GM12875 (cell line): Measurements from ENCODE around the gene SQSTM1.
"Not testable (repeated sequence)": the region's sequence is repeated elsewhere in the genome, so short reads cannot be mapped to it uniquely, and the experiment has no call there.

Source experiments
- H3K4me3 ChIP-seq: one replicate; pipeline ENCODE4 v1.5.1; 2011; ENCODE audit warnings: low read depth, low read length, control low read depth
- TF ChIP-seq, protein P1 (sequence below): IDR thresholded peaks from 2 replicates; pipeline ENCODE4 v1.5.1; 2011; ENCODE audit warnings: low read depth, mild to moderate bottlenecking, control low read depth, inconsistent platforms, low read length, moderate library complexity, borderline replicate concordance; ENCODE audit not compliant: insufficient read depth

The SQSTM1 gene

DNA sequence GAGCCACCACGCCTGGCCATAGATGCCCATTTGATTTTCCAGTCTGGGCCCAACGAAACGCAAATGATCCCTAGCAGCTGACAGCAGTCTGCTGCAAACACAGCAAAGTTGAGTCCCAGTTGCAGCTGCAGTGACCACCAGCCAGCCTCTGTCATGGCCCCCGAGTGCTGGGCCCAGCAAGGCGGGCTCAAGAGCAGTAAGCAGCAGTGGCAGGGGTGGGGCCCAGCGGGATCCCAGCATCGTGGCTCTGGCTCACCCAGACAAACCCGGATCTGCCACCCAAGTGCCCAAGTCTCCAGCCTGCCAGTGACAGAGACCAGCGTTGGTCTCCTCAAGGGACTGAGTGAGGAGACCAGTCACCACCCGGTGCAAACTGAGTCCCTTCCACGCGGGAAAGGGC lies 33.8 kb upstream of the SQSTM1 start:
- TF ChIP-seq, protein P1, sequence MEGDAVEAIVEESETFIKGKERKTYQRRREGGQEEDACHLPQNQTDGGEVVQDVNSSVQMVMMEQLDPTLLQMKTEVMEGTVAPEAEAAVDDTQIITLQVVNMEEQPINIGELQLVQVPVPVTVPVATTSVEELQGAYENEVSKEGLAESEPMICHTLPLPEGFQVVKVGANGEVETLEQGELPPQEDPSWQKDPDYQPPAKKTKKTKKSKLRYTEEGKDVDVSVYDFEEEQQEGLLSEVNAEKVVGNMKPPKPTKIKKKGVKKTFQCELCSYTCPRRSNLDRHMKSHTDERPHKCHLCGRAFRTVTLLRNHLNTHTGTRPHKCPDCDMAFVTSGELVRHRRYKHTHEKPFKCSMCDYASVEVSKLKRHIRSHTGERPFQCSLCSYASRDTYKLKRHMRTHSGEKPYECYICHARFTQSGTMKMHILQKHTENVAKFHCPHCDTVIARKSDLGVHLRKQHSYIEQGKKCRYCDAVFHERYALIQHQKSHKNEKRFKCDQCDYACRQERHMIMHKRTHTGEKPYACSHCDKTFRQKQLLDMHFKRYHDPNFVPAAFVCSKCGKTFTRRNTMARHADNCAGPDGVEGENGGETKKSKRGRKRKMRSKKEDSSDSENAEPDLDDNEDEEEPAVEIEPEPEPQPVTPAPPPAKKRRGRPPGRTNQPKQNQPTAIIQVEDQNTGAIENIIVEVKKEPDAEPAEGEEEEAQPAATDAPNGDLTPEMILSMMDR, result no peak
- H3K4me3 ChIP-seq, result no peak overlapping the region

DNA sequence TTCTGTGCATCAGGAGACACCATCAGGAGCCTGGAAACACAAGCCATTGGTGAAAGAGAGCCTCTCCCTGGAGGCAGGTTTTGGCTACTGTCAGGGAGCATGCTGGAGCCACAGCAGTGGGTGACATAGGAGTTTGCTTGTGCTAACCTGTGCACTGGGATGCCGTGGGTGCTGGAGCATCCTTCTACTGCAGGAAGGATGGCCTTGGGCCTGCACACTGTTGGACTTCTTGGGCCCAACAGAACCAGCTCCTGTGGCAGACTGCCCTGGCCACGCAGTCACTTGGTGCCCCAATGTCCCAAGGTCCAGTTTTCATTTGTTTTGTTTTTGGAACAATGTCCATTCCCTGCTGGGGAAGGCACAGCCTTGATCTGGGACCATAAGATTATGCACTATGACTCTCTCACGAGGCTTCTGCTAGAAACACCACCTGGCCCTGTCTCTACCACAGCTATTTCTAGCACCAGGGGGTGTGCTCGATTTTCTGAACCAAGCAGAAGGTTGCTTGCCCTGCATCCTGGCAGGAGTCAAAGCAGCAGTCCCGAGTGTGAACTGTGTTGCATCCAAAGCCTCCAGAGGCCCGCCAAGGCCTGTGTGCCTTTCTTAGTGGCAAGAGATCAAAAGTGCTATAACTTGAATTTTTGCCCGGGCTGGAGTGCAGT lies 32.4 kb upstream of the SQSTM1 start:
- TF ChIP-seq, protein P1, result no peak
- H3K4me3 ChIP-seq, result no peak overlapping the region

DNA sequence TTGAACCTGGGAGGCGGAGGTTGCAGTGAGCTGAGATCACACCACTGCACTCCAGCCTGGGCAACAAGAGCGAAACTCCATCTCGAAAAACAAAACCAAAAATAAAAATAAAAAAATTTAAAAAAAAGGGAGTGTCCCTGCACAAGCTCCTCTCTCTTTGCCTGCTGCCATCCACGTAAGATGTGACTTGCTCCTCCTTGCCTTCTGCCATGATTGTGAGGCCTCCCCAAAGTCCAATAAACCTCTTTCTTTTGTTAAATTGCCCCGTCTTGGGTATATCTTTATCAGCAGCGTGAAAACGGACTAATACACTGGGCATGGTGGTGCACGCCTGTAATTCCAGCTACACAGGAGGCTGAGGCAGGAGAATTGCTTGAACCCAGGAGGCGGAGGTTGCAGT lies 31.4 kb upstream of the SQSTM1 start:
- not testable (repeated sequence) for H3K4me3 ChIP-seq

DNA sequence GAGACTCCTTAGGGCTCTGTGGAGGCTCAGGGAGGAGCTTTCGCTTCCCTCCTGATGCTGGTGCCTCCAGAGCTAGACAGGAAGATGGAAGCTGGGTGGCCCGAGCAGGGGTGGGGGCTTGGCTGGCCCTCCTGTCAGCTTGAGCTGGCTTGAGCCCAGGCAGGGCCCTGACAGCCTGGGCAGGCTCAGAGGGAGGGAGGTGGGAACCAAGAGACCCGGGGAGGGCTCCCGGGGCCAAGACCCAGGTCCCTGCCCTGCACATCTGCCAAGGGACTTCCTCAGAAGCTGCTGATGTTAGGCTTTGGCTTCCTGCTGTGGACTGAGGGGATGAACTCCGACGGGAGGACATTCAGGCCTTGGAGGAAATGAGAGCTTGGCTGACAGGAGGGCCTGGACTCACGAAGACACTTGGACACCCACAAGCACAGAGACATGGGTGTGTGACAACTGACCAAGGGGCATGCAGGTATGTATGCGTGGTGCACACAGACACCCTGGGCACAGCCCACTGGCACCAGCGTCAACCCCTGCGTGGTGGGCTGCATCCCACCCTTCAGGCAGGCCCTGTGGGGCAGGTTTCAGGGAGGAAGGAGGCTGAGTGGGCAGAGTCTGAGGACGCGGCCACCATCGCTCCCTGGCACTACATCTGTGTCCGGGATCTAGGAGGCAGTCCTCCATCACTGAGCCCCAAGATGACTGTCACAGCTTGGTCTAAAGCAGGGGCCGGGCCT lies 28.7 kb upstream of the SQSTM1 start:
- TF ChIP-seq, protein P1, result no peak
- no peak overlapping the region for H3K4me3 ChIP-seq

DNA sequence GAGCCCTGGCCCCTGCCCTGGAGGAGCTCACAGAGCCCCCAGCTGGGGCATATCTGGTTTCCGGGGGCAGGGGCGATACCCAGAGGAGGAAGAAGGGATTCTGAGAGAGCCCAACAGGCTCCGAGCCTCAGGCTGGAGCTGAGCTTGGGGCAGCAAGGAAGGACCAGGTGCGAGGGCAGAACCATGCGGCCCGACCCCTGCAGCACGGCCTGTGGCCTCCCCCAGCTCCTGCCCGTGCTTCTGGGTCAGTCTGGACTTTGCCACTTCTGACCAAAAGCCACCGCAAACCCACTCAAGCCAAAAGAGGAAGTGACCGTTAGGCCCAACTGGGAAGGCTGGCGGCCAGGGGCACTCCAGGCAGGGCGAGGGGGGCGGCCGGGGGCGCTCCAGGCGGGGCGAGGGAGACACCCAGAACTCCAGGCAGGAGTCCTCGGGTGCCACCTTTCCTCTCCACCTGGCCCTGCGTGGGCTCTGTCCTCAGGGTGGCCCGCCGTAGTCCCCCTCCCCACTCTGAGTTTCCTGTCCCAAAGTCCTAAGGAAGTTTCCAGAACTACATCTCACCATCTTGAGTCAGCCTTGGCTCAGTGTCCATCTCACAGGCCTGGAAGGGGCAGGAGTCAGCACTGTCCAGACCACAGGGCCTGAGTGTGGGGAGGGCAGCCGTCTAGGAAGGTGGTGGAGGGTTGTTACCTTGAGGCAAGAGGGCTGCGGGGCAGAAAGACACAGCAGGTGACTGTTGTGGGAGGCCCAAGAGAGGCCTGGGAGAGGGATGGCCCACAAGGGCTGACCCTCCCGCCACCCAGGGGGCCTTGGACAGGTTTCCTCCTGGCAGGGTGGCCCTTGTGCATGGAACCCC lies 27.9 kb upstream of the SQSTM1 start:
- no peak overlapping the region for H3K4me3 ChIP-seq
- TF ChIP-seq, protein P1, result no peak

DNA sequence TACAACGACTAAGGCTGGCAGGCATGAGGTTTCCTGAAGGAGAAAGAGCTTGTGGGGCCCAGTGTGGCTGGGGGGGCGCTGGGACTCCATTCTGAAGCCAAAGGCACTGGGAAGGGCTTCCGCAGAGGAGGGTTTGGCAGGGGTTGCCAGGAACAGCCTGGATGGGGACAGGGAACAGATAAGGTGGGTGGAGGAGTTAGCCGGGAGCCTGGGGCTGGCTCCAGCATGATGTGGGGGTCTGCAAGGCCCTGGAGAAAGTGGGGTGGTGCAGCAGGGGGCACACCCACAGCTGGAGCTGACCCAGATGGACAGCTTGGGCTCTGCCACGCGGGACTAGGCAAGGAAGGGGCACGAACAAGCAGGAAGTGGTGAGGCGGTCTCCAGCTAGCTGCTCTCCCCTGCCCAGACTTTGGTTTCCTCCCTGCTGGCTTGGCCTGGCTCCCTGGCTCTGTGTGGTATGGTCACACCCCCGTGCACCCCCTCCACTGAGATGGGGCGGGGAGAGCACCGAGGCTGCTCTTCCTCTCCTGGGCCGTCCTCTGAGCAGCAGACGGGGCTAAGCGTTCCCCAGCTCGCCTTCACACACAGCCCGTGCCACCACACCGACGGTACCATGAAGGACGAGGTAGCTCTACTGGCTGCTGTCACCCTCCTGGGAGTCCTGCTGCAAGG lies 27.1 kb upstream of the SQSTM1 start, which contains the start of gene LTC4S:
LTC4S (plus strand) TSS at position 519 of the 672 bp plus-strand sequence; CDS start at position 614, 95 bp downstream.
- H3K4me3 ChIP-seq, result no peak within 1 kb of the TSS
- TF ChIP-seq, protein P1, result no peak

DNA sequence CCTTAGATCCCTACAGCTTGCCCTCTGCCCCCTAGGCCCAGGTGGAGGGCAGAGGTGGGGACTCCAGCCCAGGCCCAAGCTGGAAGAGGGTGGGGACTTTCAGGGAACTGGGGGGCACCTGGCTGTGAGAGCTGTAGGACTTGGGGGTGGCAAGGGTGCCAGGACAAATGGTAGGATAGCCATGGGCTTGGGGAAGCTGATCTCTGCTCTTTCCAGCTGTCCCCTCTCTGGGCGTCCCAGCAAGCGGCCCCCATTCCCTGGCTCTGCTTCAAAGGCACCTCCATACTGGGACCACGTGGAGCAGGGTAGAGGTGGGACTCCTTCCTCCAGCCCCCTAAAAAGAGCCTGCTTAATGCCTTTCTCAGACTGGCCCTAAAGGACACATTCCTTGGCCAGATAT lies 26.5 kb upstream of the SQSTM1 start:
- TF ChIP-seq, protein P1, result no peak
- H3K4me3 ChIP-seq, result no peak overlapping the region
